KMS-11 (cell line): ENCODE results near the gene SLC25A13.
"Not testable (repeated sequence)": the region's sequence is repeated elsewhere in the genome, so short reads cannot be mapped to it uniquely, and the experiment has no call there.

Experiments used
- H2AFZ ChIP-seq: fragments of 200-600 bp; sonication (generic); 2 replicates; pipeline ENCODE4 v1.6.1; 2016; ENCODE audit warnings: antibody characterized with exemption, mixed run types, low read depth
- H3K27ac ChIP-seq: fragments of 200-600 bp; sonication (generic); 2 replicates; pipeline ENCODE4 v1.6.1; 2016; ENCODE audit warnings: mild to moderate bottlenecking, mixed run types
- H3K27me3 ChIP-seq: fragments of 200-600 bp; sonication (generic); 2 replicates; pipeline ENCODE4 v1.6.1; 2017; ENCODE audit warnings: mild to moderate bottlenecking, low read depth, mixed run types, moderate library complexity; ENCODE audit not compliant: insufficient read depth
- H3K36me3 ChIP-seq: fragments of 200-600 bp; sonication (generic); 2 replicates; pipeline ENCODE4 v1.6.1; 2017; ENCODE audit warnings: mild to moderate bottlenecking, mixed run types; ENCODE audit not compliant: insufficient read depth
- H3K4me1 ChIP-seq: fragments of 200-600 bp; sonication (generic); 2 replicates; pipeline ENCODE4 v1.6.1; 2016; ENCODE audit warnings: mild to moderate bottlenecking, low read depth, mixed run types; ENCODE audit not compliant: poor library complexity, severe bottlenecking
- H3K4me2 ChIP-seq: fragments of 200-600 bp; sonication (generic); 2 replicates; pipeline ENCODE4 v1.7.0; 2016; ENCODE audit warnings: mild to moderate bottlenecking, mixed run types
- H3K4me3 ChIP-seq: fragments of 200-600 bp; sonication (generic); IDR thresholded peaks from 2 replicates; pipeline ENCODE4 v1.6.1; 2017; ENCODE audit warnings: low read depth, low read length, mixed read lengths; ENCODE audit not compliant: insufficient read depth
- H3K79me2 ChIP-seq: fragments of 200-600 bp; sonication (generic); 2 replicates; pipeline ENCODE4 v1.6.1; 2016; ENCODE audit warnings: low read depth, mixed run types; ENCODE audit not compliant: insufficient read depth
- H3K9ac ChIP-seq: fragments of 200-600 bp; sonication (generic); 2 replicates; pipeline ENCODE4 v1.6.1; 2016; ENCODE audit warnings: mild to moderate bottlenecking, mixed run types
- H4K20me1 ChIP-seq: fragments of 200-600 bp; sonication (generic); 2 replicates; pipeline ENCODE4 v1.6.1; 2016; ENCODE audit warnings: mild to moderate bottlenecking, mixed run types; ENCODE audit not compliant: insufficient read depth
- TF ChIP-seq, protein P1 (sequence below): fragments of 200-600 bp; sonication (generic); conservative IDR thresholded peaks from 2 replicates; pipeline ENCODE4 v1.6.1; 2017; ENCODE audit warnings: low read depth, mild to moderate bottlenecking, antibody characterized with exemption, low read length, moderate library complexity, mixed read lengths

SLC25A13 gene

DNA sequence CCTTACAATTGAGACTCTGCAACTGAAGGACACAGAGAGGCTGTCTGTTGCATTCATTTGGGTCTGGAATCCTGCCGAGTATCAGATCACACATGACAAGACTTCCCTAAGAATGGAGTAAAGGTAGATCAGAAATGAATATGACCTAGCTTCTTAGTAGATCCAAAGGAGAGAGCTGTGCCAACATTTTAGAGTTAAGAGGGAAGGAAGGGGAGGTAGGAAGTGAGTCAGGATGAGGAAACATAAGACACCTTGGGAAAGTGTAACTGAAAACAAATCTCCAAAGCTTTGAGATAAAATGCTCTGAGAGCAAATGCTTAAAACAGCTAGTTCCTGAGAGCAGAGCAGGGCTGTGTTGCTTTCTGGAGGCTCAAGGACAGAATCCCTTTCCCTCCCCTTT, 6.1 kb upstream of the SLC25A13 start:
- H3K27me3 ChIP-seq = no peaks in the 10 kb centered on the region
- H3K36me3 ChIP-seq = no peaks in the 10 kb centered on the region
- TF ChIP-seq, protein P1, sequence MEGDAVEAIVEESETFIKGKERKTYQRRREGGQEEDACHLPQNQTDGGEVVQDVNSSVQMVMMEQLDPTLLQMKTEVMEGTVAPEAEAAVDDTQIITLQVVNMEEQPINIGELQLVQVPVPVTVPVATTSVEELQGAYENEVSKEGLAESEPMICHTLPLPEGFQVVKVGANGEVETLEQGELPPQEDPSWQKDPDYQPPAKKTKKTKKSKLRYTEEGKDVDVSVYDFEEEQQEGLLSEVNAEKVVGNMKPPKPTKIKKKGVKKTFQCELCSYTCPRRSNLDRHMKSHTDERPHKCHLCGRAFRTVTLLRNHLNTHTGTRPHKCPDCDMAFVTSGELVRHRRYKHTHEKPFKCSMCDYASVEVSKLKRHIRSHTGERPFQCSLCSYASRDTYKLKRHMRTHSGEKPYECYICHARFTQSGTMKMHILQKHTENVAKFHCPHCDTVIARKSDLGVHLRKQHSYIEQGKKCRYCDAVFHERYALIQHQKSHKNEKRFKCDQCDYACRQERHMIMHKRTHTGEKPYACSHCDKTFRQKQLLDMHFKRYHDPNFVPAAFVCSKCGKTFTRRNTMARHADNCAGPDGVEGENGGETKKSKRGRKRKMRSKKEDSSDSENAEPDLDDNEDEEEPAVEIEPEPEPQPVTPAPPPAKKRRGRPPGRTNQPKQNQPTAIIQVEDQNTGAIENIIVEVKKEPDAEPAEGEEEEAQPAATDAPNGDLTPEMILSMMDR = no peak

DNA sequence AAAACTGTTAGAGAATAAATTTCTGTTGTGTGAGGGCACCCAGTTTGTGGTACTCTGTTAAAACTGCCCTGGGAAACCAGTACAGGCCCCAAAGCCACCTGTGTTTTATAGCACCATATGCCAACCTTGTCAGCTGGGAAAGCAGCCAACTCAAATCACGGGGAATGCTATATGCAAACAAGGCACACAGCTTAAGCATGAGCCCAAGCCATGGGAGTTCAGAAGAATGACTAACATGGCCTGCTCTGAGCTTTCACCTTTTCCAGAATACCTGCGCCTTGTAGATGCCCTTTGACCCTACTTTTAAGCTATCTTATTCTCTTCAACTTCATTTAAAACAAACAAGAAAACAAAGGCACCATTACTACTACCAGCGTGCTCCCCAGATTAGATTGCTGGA, 5.5 kb upstream of the SLC25A13 start:
- Histone ChIP-seq H3K27me3 (no peaks in the 10 kb centered on the region), H4K20me1 (no peaks in the 10 kb centered on the region), H3K36me3 (no peaks in the 10 kb centered on the region), H3K4me2 (no peak overlapping the region), H3K9ac (no peak overlapping the region), H3K27ac (no peak overlapping the region), H3K79me2 (no peaks in the 10 kb centered on the region), H3K4me3 (no peak overlapping the region), H3K4me1 (peaks cover 4% of the 10 kb centered on the region), H2AFZ (no peak overlapping the region)
- TF ChIP-seq, protein P1 = no peak

More for the DNA sequence above, 6.1 kb upstream of the SLC25A13 start:
- H3K27ac ChIP-seq = no peak overlapping the region
- no peaks in the 10 kb centered on the region for H3K4me1 ChIP-seq
- H3K4me2 ChIP-seq = no peak overlapping the region
- no peaks in the 10 kb centered on the region for H4K20me1 ChIP-seq
- no peak overlapping the region for H3K9ac ChIP-seq
- H3K4me3 ChIP-seq = no peak overlapping the region
- H3K79me2 ChIP-seq = no peaks in the 10 kb centered on the region
- no peak overlapping the region for H2AFZ ChIP-seq

DNA sequence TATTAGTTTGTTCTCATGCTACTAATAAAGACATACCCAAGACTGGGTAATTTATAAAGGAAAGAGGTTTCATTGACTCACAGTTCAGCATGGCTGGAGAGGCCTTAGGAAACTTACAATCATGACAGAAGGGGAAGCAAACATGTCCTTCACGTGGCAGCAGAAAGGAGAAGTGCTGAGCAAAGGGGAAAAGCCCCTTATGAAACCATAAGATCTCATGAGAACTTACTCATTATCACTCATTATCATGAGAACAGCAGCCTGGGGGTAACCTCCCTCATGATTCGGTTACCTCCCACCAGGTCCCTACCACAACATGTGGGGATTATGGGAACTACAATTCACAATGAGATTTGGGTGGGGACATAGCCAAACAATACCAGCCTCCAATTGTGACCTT, 4.9 kb upstream of the SLC25A13 start:
- H3K27me3 ChIP-seq, H3K4me2 ChIP-seq, H4K20me1 ChIP-seq, H2AFZ ChIP-seq, H3K79me2 ChIP-seq, H3K4me1 ChIP-seq, H3K36me3 ChIP-seq, H3K4me3 ChIP-seq, H3K27ac ChIP-seq, H3K9ac ChIP-seq: not testable (repeated sequence)

DNA sequence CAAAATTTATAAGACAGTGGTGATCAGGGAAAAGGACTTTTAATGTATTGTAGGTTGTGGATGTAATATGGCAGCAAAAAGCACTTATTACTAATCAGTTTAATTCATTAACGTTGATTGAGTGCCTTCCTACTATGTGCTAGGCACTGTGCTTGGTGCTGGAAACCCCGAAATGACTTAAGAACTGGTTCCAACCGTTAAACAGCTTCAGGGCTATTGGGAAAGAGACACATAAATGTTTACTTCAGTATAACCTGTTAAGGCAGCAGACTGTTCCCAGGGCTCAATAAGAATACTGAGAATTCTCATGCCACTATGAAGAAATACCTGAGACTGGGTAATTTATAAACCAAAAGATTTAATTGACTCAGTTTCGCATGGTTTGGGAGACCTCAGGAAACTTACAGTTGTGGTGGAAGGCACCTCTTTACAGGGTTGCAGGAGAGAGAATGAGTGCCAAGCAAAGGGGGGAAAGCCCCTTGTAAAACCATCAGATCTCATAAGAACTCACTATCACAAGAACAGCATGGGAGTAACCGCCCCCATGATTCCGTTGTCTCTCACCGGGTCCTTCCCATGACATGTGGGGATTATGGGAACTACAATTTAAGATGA, 1.1 kb upstream of the SLC25A13 start:
- Histone ChIP-seq H3K36me3 (no peaks in the 10 kb centered on the region), H3K4me2 (peak overlapping the region; percentile 77; the same call in 1 of the 2 replicates), H3K27me3 (no peaks in the 10 kb centered on the region), H3K9ac (peak overlapping the region; percentile 94; the same call in 1 of the 2 replicates), H3K27ac (no peak overlapping the region), H3K79me2 (peaks cover 22% of the 10 kb centered on the region; the same call in 1 of the 2 replicates), H3K4me1 (peaks cover 20% of the 10 kb centered on the region), H2AFZ (no peak overlapping the region), H4K20me1 (no peaks in the 10 kb centered on the region), H3K4me3 (no peak overlapping the region)
- TF ChIP-seq, protein P1 = no peak

DNA sequence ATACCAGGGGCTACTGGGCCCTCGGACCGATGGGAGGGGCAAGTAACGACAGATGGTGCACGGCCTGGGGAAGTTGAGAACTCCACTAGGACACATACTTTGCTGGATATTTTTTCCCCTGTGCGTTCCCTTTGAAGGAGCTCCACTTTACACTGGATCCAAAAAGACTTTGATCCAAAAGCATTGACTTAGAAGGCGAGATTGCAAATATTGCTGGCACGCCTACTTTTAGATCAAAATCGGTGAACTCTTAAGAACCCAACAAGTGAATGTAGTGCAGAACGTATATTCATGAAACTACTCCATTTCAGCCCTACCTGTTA, 436 bp upstream of the SLC25A13 start:
- Histone ChIP-seq H3K36me3 (no peaks in the 10 kb centered on the region), H3K27me3 (no peaks in the 10 kb centered on the region), H2AFZ (peak overlapping the region; percentile 95), H3K4me1 (peaks cover 20% of the 10 kb centered on the region), H3K27ac (peak overlapping the region; percentile 86), H4K20me1 (no peaks in the 10 kb centered on the region), H3K4me3 (peak overlapping the region; percentile 30), H3K79me2 (peaks cover 24% of the 10 kb centered on the region; the same call in 1 of the 2 replicates), H3K4me2 (peak overlapping the region; percentile 77), H3K9ac (peak overlapping the region; percentile 94)
- TF ChIP-seq, protein P1 = no peak
